ENCODE results near the gene WEE1.

DNA sequence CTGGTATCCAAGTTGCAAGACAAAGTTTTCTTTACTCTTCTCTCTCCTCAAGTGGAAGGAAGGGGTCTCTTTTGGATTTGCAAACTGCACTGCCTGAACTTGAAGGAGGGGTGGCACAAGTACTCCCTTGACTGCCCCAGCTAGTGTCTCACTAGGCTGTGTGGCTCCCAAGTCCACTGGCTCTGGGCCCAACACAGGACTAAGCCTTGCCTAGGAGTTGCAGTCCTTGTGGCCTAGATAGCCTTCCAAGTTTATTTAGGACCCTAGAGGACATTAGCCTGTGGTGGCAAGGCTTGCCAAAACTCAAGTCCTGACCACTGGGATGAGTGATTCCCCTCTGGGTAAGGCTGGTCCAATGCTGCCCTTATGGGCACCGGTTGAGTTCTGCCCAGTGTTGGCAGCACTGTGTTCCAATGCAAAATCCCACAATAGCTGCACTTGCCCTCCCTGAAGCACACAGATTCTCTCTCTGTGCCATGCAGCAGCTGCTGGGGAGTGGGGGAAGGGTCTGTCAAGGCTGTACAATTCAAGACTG lies 10.2 kb upstream of the WEE1 start:
- TF ChIP-seq BHLHE40 (IDR thresholded peaks at IDR 0.05; ENCODE audit: low read depth, low read length) (no peak), NPAS2 (CRISPR knock-in tag; IDR thresholded peaks at IDR 0.05; ENCODE audit: borderline replicate concordance) (no peak), POLR2A (IDR thresholded peaks at IDR 0.05; ENCODE audit: low read length) (no peak), JUNB (IDR thresholded peaks at IDR 0.05) (no peak), CEBPB (IDR thresholded peaks at IDR 0.05) (no peak), POLR2AphosphoS2 (conservative IDR thresholded peaks at IDR 0.05; ENCODE audit: low read length) (no peak)
- TF ChIP-seq, protein P1, sequence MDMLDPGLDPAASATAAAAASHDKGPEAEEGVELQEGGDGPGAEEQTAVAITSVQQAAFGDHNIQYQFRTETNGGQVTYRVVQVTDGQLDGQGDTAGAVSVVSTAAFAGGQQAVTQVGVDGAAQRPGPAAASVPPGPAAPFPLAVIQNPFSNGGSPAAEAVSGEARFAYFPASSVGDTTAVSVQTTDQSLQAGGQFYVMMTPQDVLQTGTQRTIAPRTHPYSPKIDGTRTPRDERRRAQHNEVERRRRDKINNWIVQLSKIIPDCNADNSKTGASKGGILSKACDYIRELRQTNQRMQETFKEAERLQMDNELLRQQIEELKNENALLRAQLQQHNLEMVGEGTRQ (IDR thresholded peaks at IDR 0.05): no peak
- TF ChIP-seq, protein P2, sequence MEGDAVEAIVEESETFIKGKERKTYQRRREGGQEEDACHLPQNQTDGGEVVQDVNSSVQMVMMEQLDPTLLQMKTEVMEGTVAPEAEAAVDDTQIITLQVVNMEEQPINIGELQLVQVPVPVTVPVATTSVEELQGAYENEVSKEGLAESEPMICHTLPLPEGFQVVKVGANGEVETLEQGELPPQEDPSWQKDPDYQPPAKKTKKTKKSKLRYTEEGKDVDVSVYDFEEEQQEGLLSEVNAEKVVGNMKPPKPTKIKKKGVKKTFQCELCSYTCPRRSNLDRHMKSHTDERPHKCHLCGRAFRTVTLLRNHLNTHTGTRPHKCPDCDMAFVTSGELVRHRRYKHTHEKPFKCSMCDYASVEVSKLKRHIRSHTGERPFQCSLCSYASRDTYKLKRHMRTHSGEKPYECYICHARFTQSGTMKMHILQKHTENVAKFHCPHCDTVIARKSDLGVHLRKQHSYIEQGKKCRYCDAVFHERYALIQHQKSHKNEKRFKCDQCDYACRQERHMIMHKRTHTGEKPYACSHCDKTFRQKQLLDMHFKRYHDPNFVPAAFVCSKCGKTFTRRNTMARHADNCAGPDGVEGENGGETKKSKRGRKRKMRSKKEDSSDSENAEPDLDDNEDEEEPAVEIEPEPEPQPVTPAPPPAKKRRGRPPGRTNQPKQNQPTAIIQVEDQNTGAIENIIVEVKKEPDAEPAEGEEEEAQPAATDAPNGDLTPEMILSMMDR (IDR thresholded peaks at IDR 0.05): no peak
- TF ChIP-seq, protein P3, sequence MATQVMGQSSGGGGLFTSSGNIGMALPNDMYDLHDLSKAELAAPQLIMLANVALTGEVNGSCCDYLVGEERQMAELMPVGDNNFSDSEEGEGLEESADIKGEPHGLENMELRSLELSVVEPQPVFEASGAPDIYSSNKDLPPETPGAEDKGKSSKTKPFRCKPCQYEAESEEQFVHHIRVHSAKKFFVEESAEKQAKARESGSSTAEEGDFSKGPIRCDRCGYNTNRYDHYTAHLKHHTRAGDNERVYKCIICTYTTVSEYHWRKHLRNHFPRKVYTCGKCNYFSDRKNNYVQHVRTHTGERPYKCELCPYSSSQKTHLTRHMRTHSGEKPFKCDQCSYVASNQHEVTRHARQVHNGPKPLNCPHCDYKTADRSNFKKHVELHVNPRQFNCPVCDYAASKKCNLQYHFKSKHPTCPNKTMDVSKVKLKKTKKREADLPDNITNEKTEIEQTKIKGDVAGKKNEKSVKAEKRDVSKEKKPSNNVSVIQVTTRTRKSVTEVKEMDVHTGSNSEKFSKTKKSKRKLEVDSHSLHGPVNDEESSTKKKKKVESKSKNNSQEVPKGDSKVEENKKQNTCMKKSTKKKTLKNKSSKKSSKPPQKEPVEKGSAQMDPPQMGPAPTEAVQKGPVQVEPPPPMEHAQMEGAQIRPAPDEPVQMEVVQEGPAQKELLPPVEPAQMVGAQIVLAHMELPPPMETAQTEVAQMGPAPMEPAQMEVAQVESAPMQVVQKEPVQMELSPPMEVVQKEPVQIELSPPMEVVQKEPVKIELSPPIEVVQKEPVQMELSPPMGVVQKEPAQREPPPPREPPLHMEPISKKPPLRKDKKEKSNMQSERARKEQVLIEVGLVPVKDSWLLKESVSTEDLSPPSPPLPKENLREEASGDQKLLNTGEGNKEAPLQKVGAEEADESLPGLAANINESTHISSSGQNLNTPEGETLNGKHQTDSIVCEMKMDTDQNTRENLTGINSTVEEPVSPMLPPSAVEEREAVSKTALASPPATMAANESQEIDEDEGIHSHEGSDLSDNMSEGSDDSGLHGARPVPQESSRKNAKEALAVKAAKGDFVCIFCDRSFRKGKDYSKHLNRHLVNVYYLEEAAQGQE (IDR thresholded peaks at IDR 0.05): no peak
